ACC112 (cell line): ENCODE measurements around the gene DUSP9.

ENCODE experiments used
- H2AFZ ChIP-seq: fragments of 200-600 bp; sonication (generic); one replicate; pipeline ENCODE4 v1.6.0; 2017; ENCODE audit warnings: antibody characterized with exemption, low read length; ENCODE audit not compliant: unreplicated experiment
- H3K27ac ChIP-seq: fragments of 200-600 bp; sonication (generic); 2 replicates; pipeline ENCODE4 v1.5.1; 2014; ENCODE audit warnings: low read depth, mild to moderate bottlenecking, antibody characterized with exemption, low read length, moderate library complexity
- H3K27me3 ChIP-seq: fragments of 200-600 bp; sonication (generic); 2 replicates; pipeline ENCODE4 v1.6.1; 2014; ENCODE audit warnings: mild to moderate bottlenecking, antibody characterized with exemption, low read length, moderate library complexity, mixed read lengths; ENCODE audit not compliant: insufficient read depth
- H3K36me3 ChIP-seq: fragments of 200-600 bp; sonication (generic); 2 replicates; pipeline ENCODE4 v1.6.1; 2016; ENCODE audit warnings: mild to moderate bottlenecking, antibody characterized with exemption, low read length, moderate library complexity, mixed read lengths; ENCODE audit not compliant: insufficient read depth
- H3K4me1 ChIP-seq: fragments of 200-600 bp; sonication (generic); one replicate; pipeline ENCODE4 v1.6.1; 2016; ENCODE audit warnings: low read length, mixed read lengths; ENCODE audit not compliant: insufficient read depth, unreplicated experiment, control insufficient read depth
- H3K4me3 ChIP-seq: fragments of 200-600 bp; sonication (generic); 2 replicates; pipeline ENCODE4 v1.5.1; 2014; ENCODE audit warnings: mild to moderate bottlenecking, low read depth, low read length
- H3K79me2 ChIP-seq: fragments of 200-600 bp; sonication (generic); one replicate; pipeline ENCODE4 v1.6.0; 2016; ENCODE audit warnings: low read length; ENCODE audit not compliant: control insufficient read depth, unreplicated experiment, insufficient read depth

Gene DUSP9

GRCh38 chrX:153622661-153623309, 24.2 kb upstream of the DUSP9 start:
- H3K4me3 ChIP-seq: no peak overlapping the region
- no peaks in the 10 kb centered on the region for H3K36me3 ChIP-seq
- no peaks in the 10 kb centered on the region for H3K79me2 ChIP-seq
- H3K4me1 ChIP-seq: no peaks in the 10 kb centered on the region
- peaks cover 26% of the 10 kb centered on the region for H3K27me3 ChIP-seq
- no peak overlapping the region for H3K27ac ChIP-seq
- H2AFZ ChIP-seq: no peak overlapping the region

DNA sequence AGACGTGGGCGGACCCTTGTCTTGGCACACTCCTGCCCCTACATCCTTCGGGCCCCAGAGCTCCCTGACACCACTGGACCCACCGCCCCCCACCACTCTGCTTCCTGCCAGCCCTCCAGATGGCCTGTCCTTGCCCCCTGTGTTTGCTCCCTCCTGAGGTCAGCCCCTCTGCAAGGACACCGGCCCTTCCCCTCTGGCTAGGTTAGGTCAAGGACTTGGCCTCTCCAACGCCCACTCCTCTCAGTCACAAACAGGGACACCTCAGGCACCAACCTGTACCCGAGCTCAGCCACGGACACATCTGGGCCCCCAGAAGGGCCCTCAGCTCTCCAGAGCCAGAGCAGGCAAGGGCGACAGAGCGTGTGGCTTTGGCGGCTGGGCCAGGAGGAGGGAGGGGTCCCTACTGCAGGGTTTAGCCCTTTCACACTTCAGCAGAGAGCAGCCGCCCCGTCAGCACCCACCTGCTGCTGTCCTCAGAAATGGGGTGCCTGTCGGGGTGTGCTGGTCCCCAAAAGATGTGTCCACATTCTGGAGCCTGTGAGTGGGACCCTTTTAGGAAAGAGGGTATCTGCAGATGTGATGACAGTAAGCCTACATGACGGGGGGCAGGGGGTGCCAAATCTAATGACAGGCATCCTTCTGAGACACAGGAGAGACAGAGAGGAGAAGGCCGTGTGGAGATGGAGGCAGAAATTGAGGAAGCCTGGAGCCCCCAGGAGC, 23.5 kb upstream of the DUSP9 start:
- Histone ChIP-seq H3K4me3 (no peak overlapping the region), H3K79me2 (no peaks in the 10 kb centered on the region), H3K4me1 (no peaks in the 10 kb centered on the region), H3K27me3 (peaks cover 19% of the 10 kb centered on the region), H3K27ac (no peak overlapping the region), H3K36me3 (no peaks in the 10 kb centered on the region), H2AFZ (no peak overlapping the region)

DNA sequence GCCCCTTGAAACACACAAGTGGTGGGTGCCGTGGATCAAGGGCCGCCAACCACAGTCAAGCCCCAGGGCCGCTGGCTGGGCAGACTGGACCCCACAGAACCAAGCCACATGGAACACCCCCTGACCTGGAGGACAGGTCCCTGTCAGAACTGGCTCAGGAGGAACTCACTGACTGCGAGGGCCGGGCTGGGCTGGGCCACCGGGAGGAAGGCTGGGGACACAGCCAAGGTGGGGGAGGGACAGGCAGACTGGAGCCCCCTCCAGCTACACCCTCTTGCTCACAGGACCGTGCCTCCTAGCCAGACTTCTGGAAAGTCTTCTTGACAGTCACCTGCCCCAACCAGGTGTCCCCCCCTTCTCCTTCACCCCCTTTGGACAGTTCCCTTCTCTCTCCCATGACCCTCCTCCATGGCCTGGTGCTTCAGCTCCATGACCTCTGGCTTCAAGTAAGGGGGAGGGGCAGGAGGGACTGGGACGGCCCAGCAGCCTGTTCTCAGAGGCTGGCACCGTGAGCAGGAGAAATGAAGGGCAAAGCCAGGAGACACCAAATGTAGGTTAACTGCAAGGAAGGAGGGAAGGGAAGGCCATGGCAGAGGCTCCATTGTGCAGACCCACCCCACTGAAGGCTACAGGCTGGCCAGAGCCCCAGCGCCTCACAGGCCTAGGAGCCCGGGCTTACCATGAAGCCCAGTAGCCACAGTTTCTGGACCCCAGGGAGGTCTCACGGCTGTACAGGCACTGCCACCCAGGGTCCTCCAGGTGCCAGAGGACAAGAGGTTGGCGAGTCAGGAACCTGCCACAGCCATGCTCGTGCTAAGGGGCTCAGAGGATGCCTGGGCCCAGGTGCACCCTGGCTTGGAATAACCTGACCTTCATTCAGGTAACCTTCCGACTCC, 22.6 kb upstream of the DUSP9 start:
- Histone ChIP-seq H3K27me3 (peaks cover 18% of the 10 kb centered on the region; the same call in 1 of the 2 replicates), H3K4me3 (no peak overlapping the region)

DNA sequence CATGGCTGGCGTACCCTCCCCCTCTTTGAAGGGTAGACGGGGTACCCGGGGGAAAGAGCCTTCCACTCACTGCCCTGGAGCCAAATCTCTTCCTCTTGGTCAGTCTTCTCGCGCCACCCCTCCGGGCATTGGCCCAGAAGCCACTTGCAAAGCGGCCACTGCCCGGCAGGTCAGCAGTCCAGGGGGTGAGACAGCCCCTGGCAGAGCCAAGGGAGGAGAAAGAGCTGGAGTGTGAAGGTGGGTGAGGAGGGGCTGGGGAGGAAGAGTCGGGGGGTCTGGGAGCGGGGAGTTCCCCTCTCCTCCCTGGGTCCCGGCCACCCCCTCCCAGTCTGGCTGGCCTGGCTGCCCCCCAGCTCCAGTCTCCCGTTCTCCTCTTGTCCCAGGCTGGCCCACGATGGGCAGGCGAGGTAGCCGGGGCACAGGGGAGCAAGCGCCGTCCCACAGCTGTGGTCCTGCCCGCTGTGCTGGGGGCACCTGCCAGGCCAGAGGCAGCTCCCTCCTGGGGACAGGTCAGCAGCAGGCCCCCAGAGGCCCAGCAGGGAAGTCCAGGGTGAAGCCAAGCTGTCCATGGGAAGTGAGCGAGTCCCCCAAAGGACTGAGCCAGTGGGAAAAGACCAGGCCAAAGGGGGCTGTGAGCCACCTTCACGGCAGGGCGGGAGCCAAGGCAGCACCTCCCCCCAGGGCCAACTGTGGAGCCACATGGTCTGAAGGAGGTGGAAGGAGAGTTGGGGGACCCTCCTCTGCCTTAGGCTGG, 21.6 kb upstream of the DUSP9 start:
- Histone ChIP-seq H2AFZ (no peak overlapping the region), H3K27ac (no peak overlapping the region), H3K4me1 (no peaks in the 10 kb centered on the region), H3K79me2 (no peaks in the 10 kb centered on the region), H3K36me3 (no peaks in the 10 kb centered on the region), H3K27me3 (peaks cover 18% of the 10 kb centered on the region), H3K4me3 (no peak overlapping the region)

More for the DNA sequence above, 22.6 kb upstream of the DUSP9 start:
- Histone ChIP-seq H3K4me1 (no peaks in the 10 kb centered on the region), H3K27ac (no peak overlapping the region), H2AFZ (no peak overlapping the region), H3K36me3 (no peaks in the 10 kb centered on the region), H3K79me2 (no peaks in the 10 kb centered on the region)

DNA sequence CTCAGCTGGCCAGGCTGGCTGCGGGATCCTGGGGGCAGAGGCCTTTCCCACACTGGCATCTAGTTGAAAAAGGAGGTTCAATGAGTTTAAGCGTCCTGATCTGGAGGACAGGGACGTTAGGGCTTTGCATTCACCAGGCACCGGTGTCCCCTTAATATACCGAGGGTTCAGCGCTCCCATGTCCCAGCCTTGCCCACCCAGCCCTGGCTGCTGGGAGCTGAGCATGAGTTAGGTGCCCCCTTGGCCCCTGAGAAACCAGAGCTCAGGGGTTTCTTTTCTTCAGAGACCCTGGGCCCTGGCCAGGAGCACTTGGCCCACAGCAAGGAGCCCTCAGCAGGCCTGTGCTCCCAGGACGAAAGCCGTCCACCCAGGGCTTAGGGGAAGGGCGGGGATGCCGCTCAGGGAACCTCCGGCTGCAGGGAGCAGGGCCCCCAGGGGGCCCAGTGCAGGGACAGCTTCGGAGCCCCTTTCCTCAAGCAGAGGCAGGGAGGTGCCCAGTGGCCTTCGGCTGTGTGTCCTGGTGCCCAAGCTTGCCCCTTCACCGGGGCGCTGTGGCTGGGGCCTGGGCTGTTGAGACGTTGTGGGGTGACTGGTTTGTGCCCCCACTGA, 20.9 kb upstream of the DUSP9 start:
- no peaks in the 10 kb centered on the region for H3K4me1 ChIP-seq
- H3K4me3 ChIP-seq: no peak overlapping the region
- H3K27me3 ChIP-seq: peaks cover 18% of the 10 kb centered on the region
- H3K27ac ChIP-seq: no peak overlapping the region
- H2AFZ ChIP-seq: no peak overlapping the region
- no peaks in the 10 kb centered on the region for H3K36me3 ChIP-seq
- H3K79me2 ChIP-seq: no peaks in the 10 kb centered on the region

GRCh38 chrX:153626863-153627674, 19.9 kb upstream of the DUSP9 start:
- no peaks in the 10 kb centered on the region for H3K36me3 ChIP-seq
- H3K79me2 ChIP-seq: no peaks in the 10 kb centered on the region
- H3K27ac ChIP-seq: no peak overlapping the region
- no peaks in the 10 kb centered on the region for H3K4me1 ChIP-seq
- no peak overlapping the region for H2AFZ ChIP-seq
- H3K4me3 ChIP-seq: no peak overlapping the region
- peaks cover 20% of the 10 kb centered on the region for H3K27me3 ChIP-seq

DNA sequence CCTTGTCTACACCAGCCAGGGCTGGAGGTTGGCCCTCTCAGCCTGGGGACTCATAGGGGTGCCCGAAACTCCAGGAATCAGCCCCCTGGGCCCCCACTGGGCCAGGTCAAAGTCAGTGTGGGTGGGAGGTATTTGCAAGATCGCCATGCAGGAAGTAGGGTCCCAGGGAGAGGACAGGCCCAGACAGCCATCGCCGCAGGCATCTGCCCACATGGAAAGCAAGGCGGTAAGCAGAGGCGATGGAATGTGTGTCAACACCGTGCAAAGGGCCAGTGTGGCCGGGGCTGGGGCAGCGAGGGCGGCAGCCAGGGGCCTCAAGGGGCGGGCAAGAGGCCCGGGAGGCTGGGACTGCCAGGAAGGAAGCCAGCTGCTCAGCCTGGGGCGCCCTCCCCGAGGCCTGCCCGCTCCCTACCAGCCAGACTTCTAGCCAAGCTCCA, 19.3 kb upstream of the DUSP9 start:
- Histone ChIP-seq H2AFZ (no peak overlapping the region), H3K4me3 (no peak overlapping the region), H3K36me3 (no peaks in the 10 kb centered on the region), H3K27me3 (peaks cover 14% of the 10 kb centered on the region), H3K79me2 (no peaks in the 10 kb centered on the region), H3K27ac (no peak overlapping the region), H3K4me1 (no peaks in the 10 kb centered on the region)

DNA sequence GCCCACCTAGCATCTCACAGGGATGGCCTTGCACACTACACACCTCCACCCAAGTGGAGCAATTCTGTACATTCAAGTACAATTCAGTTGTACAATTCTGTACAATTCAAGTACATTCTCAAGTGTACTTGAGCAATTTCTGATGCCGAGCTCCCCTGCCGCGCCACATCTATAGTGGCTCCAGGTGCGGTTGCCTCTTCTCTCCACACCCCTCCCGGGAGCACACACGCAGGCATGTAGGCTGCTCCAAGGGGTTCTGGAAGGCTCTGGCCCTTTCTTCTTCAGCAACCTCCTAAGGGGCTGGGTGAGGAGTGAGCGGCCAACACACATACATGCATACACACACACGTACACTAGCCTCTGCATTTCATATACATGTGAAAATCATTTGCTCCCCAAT, 18.9 kb upstream of the DUSP9 start:
- H3K36me3 ChIP-seq: no peaks in the 10 kb centered on the region
- no peaks in the 10 kb centered on the region for H3K4me1 ChIP-seq
- no peaks in the 10 kb centered on the region for H3K79me2 ChIP-seq
- H3K27ac ChIP-seq: no peak overlapping the region
- no peak overlapping the region for H2AFZ ChIP-seq
- H3K27me3 ChIP-seq: peaks cover 10% of the 10 kb centered on the region
- H3K4me3 ChIP-seq: no peak overlapping the region

- Histone ChIP-seq H3K4me3 (no peak overlapping the region), H3K36me3 (no peaks in the 10 kb centered on the region), H3K27me3 (peaks cover 7% of the 10 kb centered on the region), H2AFZ (no peak overlapping the region), H3K79me2 (no peaks in the 10 kb centered on the region), H3K27ac (no peak overlapping the region), H3K4me1 (no peaks in the 10 kb centered on the region)
Measured at GRCh38 chrX:153628665-153629064, 18.3 kb upstream of the DUSP9 start.
